KMS-11 (cell line): ENCODE measurements around the gene KLK7.

Source experiments
- H2AFZ ChIP-seq: fragments of 200-600 bp; sonication (generic); 2 replicates; pipeline ENCODE4 v1.6.1; 2016; ENCODE audit warnings: antibody characterized with exemption, mixed run types, low read depth
- H3K27ac ChIP-seq: fragments of 200-600 bp; sonication (generic); 2 replicates; pipeline ENCODE4 v1.6.1; 2016; ENCODE audit warnings: mild to moderate bottlenecking, mixed run types
- H3K27me3 ChIP-seq: fragments of 200-600 bp; sonication (generic); 2 replicates; pipeline ENCODE4 v1.6.1; 2017; ENCODE audit warnings: mild to moderate bottlenecking, low read depth, mixed run types, moderate library complexity; ENCODE audit not compliant: insufficient read depth
- H3K36me3 ChIP-seq: fragments of 200-600 bp; sonication (generic); 2 replicates; pipeline ENCODE4 v1.6.1; 2017; ENCODE audit warnings: mild to moderate bottlenecking, mixed run types; ENCODE audit not compliant: insufficient read depth
- H3K4me1 ChIP-seq: fragments of 200-600 bp; sonication (generic); 2 replicates; pipeline ENCODE4 v1.6.1; 2016; ENCODE audit warnings: mild to moderate bottlenecking, low read depth, mixed run types; ENCODE audit not compliant: poor library complexity, severe bottlenecking
- H3K4me2 ChIP-seq: fragments of 200-600 bp; sonication (generic); 2 replicates; pipeline ENCODE4 v1.7.0; 2016; ENCODE audit warnings: mild to moderate bottlenecking, mixed run types
- H3K4me3 ChIP-seq: fragments of 200-600 bp; sonication (generic); IDR thresholded peaks from 2 replicates; pipeline ENCODE4 v1.6.1; 2017; ENCODE audit warnings: low read depth, low read length, mixed read lengths; ENCODE audit not compliant: insufficient read depth
- H3K79me2 ChIP-seq: fragments of 200-600 bp; sonication (generic); 2 replicates; pipeline ENCODE4 v1.6.1; 2016; ENCODE audit warnings: low read depth, mixed run types; ENCODE audit not compliant: insufficient read depth
- H3K9ac ChIP-seq: fragments of 200-600 bp; sonication (generic); 2 replicates; pipeline ENCODE4 v1.6.1; 2016; ENCODE audit warnings: mild to moderate bottlenecking, mixed run types
- H4K20me1 ChIP-seq: fragments of 200-600 bp; sonication (generic); 2 replicates; pipeline ENCODE4 v1.6.1; 2016; ENCODE audit warnings: mild to moderate bottlenecking, mixed run types; ENCODE audit not compliant: insufficient read depth
- TF ChIP-seq, protein P1 (sequence below): fragments of 200-600 bp; sonication (generic); conservative IDR thresholded peaks from 2 replicates; pipeline ENCODE4 v1.6.1; 2017; ENCODE audit warnings: low read depth, mild to moderate bottlenecking, antibody characterized with exemption, low read length, moderate library complexity, mixed read lengths

KLK7 gene

DNA sequence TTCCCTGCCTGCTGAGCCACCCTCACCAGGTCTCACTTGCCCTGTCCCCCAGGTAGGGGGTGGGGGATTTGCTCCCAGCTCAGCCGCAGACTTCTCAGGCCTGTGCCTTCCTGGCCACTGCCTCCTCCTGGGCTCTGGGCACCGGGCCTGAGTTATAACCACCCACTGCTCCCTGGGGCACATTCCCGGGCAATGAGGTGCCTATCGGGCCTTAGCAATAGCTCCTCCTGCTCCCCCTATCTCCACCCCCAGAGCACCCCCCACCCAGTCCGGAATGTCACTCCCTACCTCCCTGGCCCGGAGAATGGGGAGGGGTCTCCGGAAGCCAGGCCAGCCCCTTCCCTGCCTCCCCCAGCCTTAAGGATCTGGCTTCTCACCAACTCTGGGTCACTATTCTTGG lies 30.8 kb downstream of the KLK7 start, which contains the start of gene KLK5:
Gene KLK5 (minus strand): TSS at position 129 of the 400 bp plus-strand sequence. CDS start 381 bp downstream, outside the sequence.
- H3K4me3 ChIP-seq, result no peak within 1 kb of the TSS
- no peak within 1 kb of the TSS for H3K4me2 ChIP-seq
- no peaks in the 10 kb centered on the region for H3K79me2 ChIP-seq
- H3K36me3 ChIP-seq, result no peaks in the 10 kb centered on the region
- TF ChIP-seq, protein P1, sequence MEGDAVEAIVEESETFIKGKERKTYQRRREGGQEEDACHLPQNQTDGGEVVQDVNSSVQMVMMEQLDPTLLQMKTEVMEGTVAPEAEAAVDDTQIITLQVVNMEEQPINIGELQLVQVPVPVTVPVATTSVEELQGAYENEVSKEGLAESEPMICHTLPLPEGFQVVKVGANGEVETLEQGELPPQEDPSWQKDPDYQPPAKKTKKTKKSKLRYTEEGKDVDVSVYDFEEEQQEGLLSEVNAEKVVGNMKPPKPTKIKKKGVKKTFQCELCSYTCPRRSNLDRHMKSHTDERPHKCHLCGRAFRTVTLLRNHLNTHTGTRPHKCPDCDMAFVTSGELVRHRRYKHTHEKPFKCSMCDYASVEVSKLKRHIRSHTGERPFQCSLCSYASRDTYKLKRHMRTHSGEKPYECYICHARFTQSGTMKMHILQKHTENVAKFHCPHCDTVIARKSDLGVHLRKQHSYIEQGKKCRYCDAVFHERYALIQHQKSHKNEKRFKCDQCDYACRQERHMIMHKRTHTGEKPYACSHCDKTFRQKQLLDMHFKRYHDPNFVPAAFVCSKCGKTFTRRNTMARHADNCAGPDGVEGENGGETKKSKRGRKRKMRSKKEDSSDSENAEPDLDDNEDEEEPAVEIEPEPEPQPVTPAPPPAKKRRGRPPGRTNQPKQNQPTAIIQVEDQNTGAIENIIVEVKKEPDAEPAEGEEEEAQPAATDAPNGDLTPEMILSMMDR, result no peak
- H3K4me1 ChIP-seq, result no peaks in the 10 kb centered on the region
- no peaks in the 10 kb centered on the region for H4K20me1 ChIP-seq
- no peak within 1 kb of the TSS for H2AFZ ChIP-seq
- no peaks in the 10 kb centered on the region for H3K27me3 ChIP-seq
- no peak within 1 kb of the TSS for H3K9ac ChIP-seq
- no peak within 1 kb of the TSS for H3K27ac ChIP-seq

DNA sequence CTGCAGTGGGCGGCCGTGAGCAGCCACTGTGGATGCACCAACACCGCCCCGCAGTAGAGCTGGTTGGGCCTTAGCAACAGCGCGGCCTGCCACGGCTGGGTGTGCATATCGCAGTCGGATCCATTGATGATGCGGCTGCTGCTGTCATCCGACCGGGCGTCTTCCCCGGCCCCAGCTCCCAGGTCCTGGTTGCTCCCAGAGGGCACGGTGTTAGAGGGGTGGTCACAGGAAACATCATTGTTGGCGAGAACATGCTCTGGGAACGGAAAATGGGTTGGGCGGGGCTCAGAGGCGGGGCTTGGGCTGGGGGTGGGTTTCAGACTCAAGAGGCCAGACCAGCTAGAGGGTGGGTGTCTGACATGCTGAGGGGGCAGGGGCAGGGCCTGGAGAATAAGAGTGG lies 33.9 kb downstream of the KLK7 start:
- Histone ChIP-seq H2AFZ (no peak overlapping the region), H4K20me1 (no peaks in the 10 kb centered on the region), H3K9ac (no peak overlapping the region), H3K4me2 (no peak overlapping the region), H3K27ac (no peak overlapping the region), H3K79me2 (no peaks in the 10 kb centered on the region), H3K4me3 (no peak overlapping the region), H3K36me3 (no peaks in the 10 kb centered on the region), H3K27me3 (no peaks in the 10 kb centered on the region), H3K4me1 (no peaks in the 10 kb centered on the region)
- TF ChIP-seq, protein P1, result no peak

DNA sequence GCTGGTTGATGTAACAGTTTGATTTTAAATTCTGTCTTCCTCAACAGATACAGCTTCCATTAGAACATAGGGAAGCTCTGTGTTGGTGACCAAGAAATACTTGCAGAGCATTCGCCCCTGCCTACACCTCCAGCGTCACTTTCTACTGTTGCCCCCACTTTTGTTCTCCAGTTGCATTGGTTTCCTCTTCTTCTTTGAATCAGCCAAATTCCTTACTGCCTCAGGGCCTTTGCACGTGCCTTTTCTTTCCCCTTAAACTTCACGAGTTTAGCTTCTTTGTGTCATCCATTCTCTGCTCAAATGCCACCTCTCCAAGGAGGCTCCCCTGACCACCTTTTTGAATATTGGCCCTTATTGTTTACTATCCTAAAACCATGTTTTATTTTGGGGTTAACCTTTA lies 36.6 kb downstream of the KLK7 start:
- H3K4me3 ChIP-seq, result no peak overlapping the region
- no peaks in the 10 kb centered on the region for H3K79me2 ChIP-seq
- H4K20me1 ChIP-seq, result no peaks in the 10 kb centered on the region
- no peaks in the 10 kb centered on the region for H3K36me3 ChIP-seq
- no peaks in the 10 kb centered on the region for H3K27me3 ChIP-seq
- no peaks in the 10 kb centered on the region for H3K4me1 ChIP-seq
- TF ChIP-seq, protein P1, result no peak
- H2AFZ ChIP-seq, result no peak overlapping the region
- no peak overlapping the region for H3K9ac ChIP-seq
- H3K27ac ChIP-seq, result no peak overlapping the region
- no peak overlapping the region for H3K4me2 ChIP-seq

DNA sequence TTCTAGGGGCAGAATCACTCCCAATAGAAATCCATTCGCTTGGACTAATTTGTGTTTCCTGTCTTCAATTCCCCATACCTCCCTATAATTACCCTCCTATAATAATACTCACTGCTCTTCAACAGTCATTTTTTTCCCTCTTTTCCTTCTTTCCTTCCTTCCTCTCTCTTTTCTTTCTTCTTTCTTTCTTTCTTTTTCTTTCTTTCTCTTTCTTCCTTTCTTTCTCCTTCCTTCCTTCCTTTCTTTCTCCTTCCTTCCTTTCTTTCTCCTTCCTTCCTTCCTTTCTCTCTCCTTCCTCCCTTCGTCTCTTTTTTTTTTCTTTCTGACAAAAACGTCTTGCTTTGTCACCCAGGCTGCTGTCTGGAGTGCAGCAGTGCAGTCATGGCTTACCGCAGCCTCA lies 38.9 kb downstream of the KLK7 start:
- Histone ChIP-seq H3K4me3 (no peak overlapping the region), H3K9ac (no peak overlapping the region), H3K4me1 (no peaks in the 10 kb centered on the region), H3K36me3 (no peaks in the 10 kb centered on the region), H3K27ac (no peak overlapping the region), H4K20me1 (no peaks in the 10 kb centered on the region), H3K27me3 (no peaks in the 10 kb centered on the region), H3K4me2 (no peak overlapping the region), H2AFZ (no peak overlapping the region), H3K79me2 (no peaks in the 10 kb centered on the region)
- TF ChIP-seq, protein P1, result no peak
